ENCODE measurements around the gene TSPAN32. TPM values are rescaled to one million over a fixed set of nuclear protein-coding genes. Genes with fewer than 3 reads are reported as not detected.

TSPAN32 gene
- polyA plus RNA-seq, 1 experiment: 0.14 TPM

DNA sequence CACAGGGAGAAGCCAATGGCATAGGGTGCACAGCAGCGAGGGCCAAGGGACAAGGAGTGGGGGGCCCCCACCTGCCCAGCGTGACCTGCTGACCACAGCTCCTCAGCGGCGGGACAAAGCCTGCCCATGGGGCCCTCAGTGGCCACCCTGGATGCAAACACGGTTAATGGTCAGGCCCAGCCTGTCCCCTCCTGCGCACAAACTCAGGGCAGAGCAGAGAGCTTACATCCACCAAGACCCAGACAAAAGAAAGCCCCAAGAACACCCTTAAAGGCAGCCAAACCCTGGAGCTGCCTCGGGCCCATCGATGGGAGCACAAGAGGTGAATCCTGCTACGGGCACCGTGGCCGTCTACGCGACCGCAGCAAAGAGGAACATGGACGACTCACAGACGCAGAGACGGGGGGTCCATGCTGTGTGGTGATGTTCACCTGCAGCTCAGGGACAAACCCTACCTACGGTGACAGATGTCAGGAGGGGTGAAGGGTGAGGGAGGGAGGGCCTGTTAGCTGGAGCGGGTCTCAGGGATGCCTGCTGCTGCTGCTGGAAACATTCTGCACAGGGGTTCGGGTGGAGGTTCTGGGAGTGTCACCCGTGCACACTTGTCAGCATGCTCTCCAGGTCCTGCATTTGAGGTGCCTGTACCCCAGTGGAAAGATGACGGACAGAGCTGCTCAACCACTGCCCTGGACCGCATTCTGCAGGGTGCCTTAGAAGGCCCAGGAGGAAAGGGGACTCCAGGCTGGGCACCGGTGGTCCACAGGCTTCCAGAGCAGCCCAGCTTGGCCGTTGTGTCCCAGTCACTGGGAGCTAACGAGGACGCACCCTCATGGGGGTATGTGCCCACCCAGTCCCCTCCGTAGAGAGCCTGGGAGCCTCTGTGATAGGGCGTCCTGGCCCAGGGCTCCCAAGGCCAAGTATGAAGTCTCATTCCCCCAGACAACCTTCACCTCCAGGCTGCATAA, 43.0 kb upstream of the TSPAN32 start:
- Histone ChIP-seq H3K27me3 (ENCODE audit: control insufficient read depth, insufficient read depth, low read length) (peaks cover 15% of the 10 kb centered on the region), H3K27ac (ENCODE audit: low read depth, low read length) (no peak overlapping the region), H3K9me3 (ENCODE audit: control insufficient read depth, insufficient read depth, low read length) (no peaks in the 10 kb centered on the region), H3K4me3 (ENCODE audit: low read depth, low read length) (no peak overlapping the region)
- ChIA-PET CTCF (no interaction called here), POLR2A (no interaction called here)
- TF ChIP-seq, protein P1, sequence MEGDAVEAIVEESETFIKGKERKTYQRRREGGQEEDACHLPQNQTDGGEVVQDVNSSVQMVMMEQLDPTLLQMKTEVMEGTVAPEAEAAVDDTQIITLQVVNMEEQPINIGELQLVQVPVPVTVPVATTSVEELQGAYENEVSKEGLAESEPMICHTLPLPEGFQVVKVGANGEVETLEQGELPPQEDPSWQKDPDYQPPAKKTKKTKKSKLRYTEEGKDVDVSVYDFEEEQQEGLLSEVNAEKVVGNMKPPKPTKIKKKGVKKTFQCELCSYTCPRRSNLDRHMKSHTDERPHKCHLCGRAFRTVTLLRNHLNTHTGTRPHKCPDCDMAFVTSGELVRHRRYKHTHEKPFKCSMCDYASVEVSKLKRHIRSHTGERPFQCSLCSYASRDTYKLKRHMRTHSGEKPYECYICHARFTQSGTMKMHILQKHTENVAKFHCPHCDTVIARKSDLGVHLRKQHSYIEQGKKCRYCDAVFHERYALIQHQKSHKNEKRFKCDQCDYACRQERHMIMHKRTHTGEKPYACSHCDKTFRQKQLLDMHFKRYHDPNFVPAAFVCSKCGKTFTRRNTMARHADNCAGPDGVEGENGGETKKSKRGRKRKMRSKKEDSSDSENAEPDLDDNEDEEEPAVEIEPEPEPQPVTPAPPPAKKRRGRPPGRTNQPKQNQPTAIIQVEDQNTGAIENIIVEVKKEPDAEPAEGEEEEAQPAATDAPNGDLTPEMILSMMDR (IDR thresholded peaks at IDR 0.05; ENCODE audit: low read depth, low read length): no peak
- DNase-seq (ENCODE audit: low read depth, low spot score): no peak

DNA sequence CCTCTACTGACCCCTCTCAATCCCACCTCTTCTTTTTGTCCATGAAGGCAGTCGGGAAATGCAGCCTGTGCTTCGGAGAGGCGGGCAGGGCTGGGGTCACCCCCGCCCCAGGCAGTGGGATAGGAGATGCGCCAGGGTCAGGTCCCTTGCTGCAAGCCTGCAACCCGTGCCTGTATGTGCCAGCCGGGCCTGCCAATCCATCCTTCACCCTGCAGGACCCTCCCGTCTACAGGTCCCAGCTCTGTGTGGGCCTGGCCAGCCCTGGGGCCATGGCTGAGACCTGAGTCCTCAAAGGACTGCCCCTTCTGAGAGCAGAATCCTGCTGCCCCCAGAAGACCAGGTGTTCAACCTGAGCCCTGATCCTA, 42.4 kb upstream of the TSPAN32 start:
- peaks cover 18% of the 10 kb centered on the region for H3K27me3 ChIP-seq (ENCODE audit: control insufficient read depth, insufficient read depth, low read length)
- no peak overlapping the region for H3K27ac ChIP-seq (ENCODE audit: low read depth, low read length)
- no peak for DNase-seq (ENCODE audit: low read depth, low spot score)
- H3K4me3 ChIP-seq (ENCODE audit: low read depth, low read length): no peak overlapping the region
- ChIA-PET POLR2A (no interaction called here), CTCF (no interaction called here)
- no peaks in the 10 kb centered on the region for H3K9me3 ChIP-seq (ENCODE audit: control insufficient read depth, insufficient read depth, low read length)
- TF ChIP-seq, protein P1 (IDR thresholded peaks at IDR 0.05; ENCODE audit: low read depth, low read length): no peak

DNA sequence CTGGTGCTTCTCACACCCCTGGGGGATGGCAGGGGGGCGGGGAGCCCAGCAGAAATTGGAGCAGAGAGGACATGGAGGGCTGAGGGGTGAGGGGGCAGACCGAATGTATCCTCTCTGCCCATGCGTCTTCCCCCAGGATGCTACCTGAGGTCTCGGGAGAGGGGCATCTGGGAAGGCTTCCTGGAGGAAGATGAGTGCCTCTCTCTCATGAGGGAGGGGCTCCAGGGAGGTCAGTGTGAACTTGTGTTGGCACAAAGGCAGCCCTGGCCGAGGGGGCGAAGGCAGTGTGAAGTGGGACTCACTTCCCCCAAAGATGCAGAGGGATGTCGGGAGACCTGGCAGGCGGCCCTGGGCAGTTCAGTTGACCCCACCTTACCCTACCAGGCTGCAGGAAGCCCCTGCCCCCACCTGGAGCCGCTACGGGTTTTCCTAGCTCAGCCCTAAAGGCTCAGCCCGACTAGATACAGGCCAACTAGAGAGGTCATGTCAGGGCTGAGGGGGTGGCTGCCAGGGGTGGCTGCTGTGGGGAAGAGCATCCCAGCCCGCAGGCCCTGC, 41.8 kb upstream of the TSPAN32 start:
- H3K27ac ChIP-seq (ENCODE audit: low read depth, low read length): no peak overlapping the region
- DNase-seq (ENCODE audit: low read depth, low spot score): no peak
- TF ChIP-seq, protein P1 (IDR thresholded peaks at IDR 0.05; ENCODE audit: low read depth, low read length): no peak
- H3K4me3 ChIP-seq (ENCODE audit: low read depth, low read length): no peak overlapping the region
- H3K9me3 ChIP-seq (ENCODE audit: control insufficient read depth, insufficient read depth, low read length): no peaks in the 10 kb centered on the region
- ChIA-PET POLR2A (no interaction called here), CTCF (no interaction called here)
- H3K27me3 ChIP-seq (ENCODE audit: control insufficient read depth, insufficient read depth, low read length): peaks cover 18% of the 10 kb centered on the region

DNA sequence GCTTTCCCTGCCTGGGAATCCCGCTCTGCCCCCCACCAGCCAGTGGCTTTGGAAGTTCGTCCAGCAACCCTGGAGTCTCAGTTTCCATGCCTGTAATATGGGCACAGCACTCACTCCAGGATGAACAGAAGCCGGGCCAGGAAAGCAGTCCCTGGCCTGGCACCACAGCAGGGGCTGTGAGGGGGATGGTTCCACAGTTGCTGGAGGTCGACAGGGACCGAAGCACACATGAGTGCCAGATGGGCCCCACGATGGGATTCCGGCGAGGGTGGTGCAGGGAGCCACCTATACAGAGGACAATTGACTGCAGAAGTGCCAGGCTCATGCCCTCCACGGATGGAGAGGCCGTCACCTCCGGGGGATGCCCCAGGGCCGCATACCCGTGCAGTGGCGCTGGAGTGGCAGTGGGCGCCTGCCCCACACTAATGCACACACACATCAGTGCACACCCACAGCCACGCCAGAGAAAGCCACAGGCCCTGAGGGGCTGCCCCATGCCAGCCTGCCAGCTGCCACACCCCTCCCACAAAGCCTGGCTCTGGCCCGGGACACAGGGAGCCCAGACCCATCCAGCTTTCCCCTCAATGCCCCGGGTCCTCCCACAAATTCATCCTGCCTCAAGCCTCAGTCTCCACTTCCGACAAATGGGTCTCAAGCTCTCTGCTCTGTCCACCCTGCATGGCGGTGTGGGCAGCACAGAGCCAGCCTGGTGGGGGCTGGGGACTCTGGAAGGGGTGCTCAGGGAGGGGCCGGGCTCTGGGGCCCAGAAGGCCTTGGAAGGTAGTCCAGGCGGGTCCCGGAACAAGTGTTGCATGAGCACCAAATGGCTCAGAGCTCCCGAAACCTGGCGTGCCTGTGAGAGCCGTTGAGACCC, 41.1 kb upstream of the TSPAN32 start:
- no peak for DNase-seq (ENCODE audit: low read depth, low spot score)
- Histone ChIP-seq H3K4me3 (ENCODE audit: low read depth, low read length) (no peak overlapping the region), H3K9me3 (ENCODE audit: control insufficient read depth, insufficient read depth, low read length) (no peaks in the 10 kb centered on the region), H3K27ac (ENCODE audit: low read depth, low read length) (no peak overlapping the region), H3K27me3 (ENCODE audit: control insufficient read depth, insufficient read depth, low read length) (peaks cover 18% of the 10 kb centered on the region)
- CTCF ChIA-PET: no interaction called here
- POLR2A ChIA-PET: no interaction called here
- TF ChIP-seq, protein P1 (IDR thresholded peaks at IDR 0.05; ENCODE audit: low read depth, low read length): no peak

Measured in AG04450 (cell line).